HCEC 1CT (cell line): Measurements from ENCODE around the gene FAM171A1.
"Not testable (repeated sequence)": the region's sequence is repeated elsewhere in the genome, so short reads cannot be mapped to it uniquely, and the experiment has no call there.

Experiments
- DNase-seq: peaks from one replicate; pipeline ENCODE4 v3.0.0-alpha.2; 2017

Gene FAM171A1

DNA sequence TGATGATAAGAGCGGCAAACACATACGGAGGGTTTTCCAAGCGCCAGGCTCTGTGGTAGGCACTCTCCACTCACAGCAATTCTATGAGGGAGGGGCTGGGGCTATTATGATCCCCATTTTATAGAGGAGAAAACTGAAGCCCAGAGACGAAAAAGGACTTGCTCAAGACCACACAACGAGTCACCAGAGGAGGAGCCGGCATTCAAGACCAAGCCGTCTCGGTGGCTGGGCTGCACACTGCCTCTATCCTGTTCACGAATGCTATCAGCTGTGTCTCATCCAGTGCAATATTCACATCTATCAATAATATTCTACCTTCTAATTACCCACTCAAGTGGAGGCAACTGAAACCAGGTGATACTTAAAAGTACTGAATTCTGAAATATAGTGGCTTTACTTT is 134.7 kb downstream of the FAM171A1 start:
- peak; percentile 29 for DNase-seq

DNA sequence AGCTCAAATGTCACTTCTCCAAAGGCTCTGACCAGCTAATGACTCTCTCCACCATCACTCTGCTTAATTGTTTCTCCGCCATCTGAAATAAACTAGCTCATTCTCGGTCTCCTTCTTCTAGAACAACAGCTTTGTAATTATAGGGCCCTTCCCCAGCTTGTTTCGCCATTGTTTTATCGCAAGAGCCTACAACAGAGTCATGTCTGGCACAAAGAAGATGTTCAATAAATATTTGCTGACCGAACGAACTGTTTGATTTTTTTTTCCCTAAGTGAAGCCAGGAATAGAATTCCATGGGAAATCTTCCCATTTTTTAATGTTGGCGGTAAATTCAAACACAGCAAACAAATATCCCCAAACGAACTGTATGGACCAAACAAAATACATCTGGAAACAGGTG is 138.8 kb downstream of the FAM171A1 start:
- DNase-seq, result no peak

GRCh38 chr10:15231426-15231825 is 139.7 kb downstream of the FAM171A1 start:
- DNase-seq, result no peak

DNA sequence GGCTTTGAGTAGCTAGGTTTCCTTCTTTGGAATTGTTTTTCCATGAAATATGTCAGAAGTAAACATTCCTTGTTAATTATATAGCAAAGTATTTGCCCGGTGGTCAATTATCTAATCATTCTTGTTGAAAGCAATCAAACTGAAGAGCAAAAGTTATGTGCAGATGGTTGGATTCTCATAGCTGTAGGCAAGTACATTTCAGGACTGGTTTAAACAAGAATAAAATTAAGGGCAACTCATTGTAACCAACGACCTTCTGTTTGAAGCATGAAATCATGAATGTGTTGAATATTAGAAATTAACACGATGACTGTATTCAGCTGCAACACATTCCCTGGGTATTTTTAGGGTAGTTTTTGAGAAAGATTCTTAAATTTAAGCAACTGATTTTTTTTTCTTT is 140.8 kb downstream of the FAM171A1 start:
- DNase-seq, result no peak

DNA sequence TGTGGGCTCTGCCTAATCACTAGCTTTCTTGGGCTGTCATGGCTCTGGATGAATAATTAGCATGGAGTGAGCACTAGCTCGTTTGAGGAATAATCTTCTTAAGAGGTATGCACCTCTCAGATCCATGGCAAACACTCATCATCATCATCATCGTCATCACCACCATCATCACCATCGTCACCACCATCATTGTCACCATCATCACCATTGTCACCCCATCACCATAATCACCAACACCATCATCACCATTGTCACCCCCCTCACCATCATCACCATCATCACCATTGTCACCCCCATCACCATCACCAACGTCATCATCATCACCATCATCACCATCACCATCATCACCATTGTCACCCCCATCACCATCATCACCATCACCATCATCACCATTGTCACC is 141.8 kb downstream of the FAM171A1 start:
- no peak for DNase-seq

DNA sequence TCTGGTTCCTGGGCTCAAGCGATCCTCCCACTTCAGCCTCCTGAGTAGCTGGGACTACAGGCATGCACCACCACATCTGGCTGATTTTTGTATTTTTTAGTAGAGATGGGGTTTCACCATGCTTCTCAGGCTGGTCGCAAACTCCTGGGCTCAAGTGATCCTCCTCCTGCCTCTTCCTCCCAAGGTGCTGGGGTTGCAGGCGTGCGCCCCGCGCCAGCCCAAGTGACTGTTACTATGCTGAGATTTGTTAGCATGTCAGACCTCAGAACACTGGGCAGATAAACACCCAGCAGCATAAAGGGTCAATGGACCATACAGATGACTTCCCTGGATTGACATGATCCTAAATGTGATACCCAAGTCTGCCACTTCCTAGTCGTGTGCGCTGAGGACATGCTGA is 142.7 kb downstream of the FAM171A1 start:
- DNase-seq, result no peak

- peak; percentile 75 for DNase-seq
These were observed 143.3 kb downstream of the FAM171A1 start for GRCh38 chr10:15227611-15228372.

DNA sequence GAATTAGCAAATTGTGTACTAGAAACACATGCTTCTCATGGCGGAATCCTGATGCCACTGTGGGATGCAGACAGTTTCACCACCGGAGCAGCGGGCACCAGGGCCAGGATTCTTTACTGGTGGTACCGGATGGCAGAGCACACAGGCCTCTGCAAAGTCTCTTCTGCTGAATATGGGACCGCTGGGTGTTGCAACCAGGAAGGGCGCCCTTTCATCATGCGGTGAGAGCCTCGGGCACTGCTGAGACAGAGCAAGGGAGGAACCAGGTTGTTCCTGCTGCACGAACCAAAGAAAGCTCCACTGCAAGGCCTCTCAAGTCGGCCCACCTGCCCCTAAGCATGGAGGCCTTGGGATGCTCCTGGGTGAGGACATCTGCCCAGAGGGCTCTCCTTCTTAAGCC is 145.6 kb downstream of the FAM171A1 start:
- DNase-seq, result no peak

DNA sequence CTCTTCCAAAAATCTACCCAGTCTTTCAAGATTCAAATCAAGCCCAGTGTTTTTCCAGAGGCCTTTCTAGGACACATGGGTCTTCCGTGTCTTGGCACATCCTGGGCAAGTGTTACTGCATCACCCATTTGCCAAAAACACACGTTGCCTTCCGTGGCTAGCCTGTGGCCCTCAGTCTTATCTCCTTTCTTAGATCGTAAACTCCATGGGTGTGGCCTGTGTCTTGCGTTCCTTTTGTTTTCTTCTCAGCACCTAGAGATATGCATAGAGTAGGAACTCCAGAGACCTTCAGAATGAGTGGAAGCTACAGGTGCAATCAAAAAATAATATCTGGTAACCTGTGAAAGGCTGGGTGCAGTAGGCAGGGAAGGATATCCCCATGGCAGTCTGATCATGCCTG is 146.1 kb downstream of the FAM171A1 start:
- DNase-seq, result no peak

- DNase-seq, result no peak
These were observed 147.9 kb downstream of the FAM171A1 start for GRCh38 chr10:15223174-15223573.

GRCh38 chr10:15222511-15222910 is 148.6 kb downstream of the FAM171A1 start:
- DNase-seq, result no peak

- no peak for DNase-seq
These were observed 150.6 kb downstream of the FAM171A1 start for GRCh38 chr10:15220445-15220844.

DNA sequence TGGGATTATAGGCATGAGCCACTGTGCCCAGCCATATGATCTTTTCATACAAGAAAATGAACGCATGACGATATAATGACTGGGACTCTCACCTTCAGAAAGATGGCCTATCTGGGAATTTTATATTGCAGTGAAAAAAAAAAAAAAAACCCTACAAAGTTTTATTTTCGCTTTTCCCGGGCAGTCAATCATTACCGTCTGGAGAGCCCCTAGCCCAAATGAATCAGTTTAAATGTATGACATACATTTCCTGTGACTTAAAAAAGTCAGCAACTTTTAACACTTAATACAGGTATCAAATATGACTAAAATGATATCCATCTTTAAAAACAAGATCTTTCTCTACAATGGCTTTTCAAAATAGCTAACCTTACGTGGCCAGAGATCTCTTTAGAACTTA is 154.4 kb downstream of the FAM171A1 start:
- no peak for DNase-seq

GRCh38 chr10:15214237-15214636 is 156.9 kb downstream of the FAM171A1 start:
- DNase-seq, result no peak

DNA sequence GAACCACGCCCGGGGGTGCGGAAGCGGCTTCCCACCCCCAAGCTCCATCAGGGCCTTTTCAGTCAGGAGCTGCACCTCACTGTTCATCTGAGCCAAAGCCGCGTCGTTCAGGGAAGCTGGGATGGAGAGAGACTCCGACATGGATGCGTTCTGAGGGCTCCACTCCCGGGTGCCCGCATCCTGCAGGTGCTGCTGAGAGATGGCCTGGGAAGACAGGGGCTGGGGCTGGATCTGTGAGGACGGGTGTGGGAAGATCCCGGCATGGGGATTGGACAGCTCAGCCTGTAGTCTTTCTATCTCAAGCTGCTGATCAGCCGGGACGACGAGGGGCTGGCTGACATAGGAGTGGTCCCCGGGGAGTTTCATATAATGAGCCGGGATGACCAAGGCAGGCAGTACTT is 157.6 kb downstream of the FAM171A1 start:
- DNase-seq, result no peak

- peak; percentile 82 for DNase-seq
These were observed 159.6 kb downstream of the FAM171A1 start for GRCh38 chr10:15211464-15211979.

- DNase-seq, result no peak
These were observed 160.6 kb downstream of the FAM171A1 start for GRCh38 chr10:15210521-15210920.

GRCh38 chr10:15209827-15210509 is 161.1 kb downstream of the FAM171A1 start:
- peak; percentile 69 for DNase-seq

- no peak for DNase-seq
These were observed 162.9 kb downstream of the FAM171A1 start for GRCh38 chr10:15208221-15208620.

DNA sequence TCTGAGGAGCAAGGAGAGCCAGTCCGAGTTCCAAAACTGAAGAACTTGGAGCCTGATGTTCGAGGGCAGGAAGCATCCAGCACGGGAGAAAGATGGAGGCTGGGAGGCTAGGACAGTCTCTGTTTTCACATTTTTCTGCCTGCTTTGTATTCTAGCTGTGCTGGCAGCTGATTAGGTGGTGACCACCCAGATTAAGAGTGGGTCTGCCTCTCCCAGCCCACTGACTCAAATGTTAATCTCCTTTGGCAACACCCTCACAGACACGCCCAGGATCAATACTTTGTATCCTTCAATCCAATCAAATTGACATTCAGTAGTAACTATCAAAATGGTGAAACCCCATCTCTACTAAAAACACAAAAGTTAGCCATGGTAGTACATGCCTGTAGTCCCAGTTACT is 163.7 kb downstream of the FAM171A1 start:
- not testable (repeated sequence) for DNase-seq

GRCh38 chr10:15202639-15203038 is 168.4 kb downstream of the FAM171A1 start:
- DNase-seq, result no peak

- not testable (repeated sequence) for DNase-seq
These were observed 168.8 kb downstream of the FAM171A1 start for GRCh38 chr10:15202301-15202621.

DNA sequence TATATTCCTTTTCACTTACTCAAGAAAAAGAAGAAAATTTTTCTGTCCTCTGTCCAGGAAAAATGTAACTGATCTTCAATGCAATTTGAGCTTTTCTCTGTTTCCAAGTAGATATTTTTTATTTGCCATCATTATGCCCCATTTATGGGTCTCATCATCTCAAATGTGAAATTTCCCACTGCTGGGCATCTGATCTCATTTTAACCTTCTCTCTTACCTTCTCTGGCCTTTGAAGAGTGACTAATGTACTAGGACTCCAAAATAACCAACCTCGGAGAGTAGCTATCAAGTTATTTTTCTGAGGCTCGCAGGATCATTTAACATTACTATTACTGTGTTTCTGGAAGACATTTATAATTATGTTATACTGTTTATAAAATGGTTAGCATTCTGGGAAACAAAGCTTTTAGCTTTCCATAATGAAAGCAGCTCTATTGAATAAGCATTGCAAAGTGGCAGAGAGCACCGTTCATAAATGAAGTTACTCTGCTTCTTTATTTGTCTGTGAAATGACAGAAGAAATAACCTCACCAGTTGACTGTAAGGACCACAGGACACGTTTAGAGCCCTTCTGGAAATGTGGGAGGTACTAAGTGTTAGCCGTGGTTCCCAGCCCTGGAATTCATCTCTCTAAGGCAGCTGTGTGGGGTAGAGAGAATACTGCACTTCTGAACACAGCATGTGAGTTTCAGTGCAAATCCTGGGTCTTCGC is 169.3 kb downstream of the FAM171A1 start:
- peak; percentile 70 for DNase-seq

GRCh38 chr10:15200626-15201025 is 170.5 kb downstream of the FAM171A1 start:
- DNase-seq, result peak; percentile 92
